Stimulated activated CD8-positive, alpha-beta memory T cell treated with anti-CD3 and anti-CD28 coated beads, Interleukin-15, amount 100 ng/mL, for 48 hours (primary cell): Measurements from ENCODE around the gene ESRRB.

Experiments used
- DNase-seq, 2 donors: peaks; one replicate each; pipeline ENCODE4 v3.0.0-alpha.2; 2020; ENCODE audit warnings: low read depth in 2 of 2

Gene ESRRB

GRCh38 chr14:76375947-76376404 is at the start of gene ESRRB:
Gene ESRRB, plus strand, starts transcription at chr14:76376137. Its CDS starts 265 bp downstream, at chr14:76376402.
- no peak for DNase-seq

- DNase-seq = no peak
Observed at GRCh38 chr14:76326918-76327689, 48.8 kb upstream of the ESRRB start.

- DNase-seq = no peak
Observed at GRCh38 chr14:76328457-76329137, 47.3 kb upstream of the ESRRB start.

- no peak for DNase-seq
Observed at GRCh38 chr14:76329154-76329928, 46.6 kb upstream of the ESRRB start.

GRCh38 chr14:76329951-76330350 is 46.0 kb upstream of the ESRRB start:
- no peak for DNase-seq

- DNase-seq = no peak
Observed at GRCh38 chr14:76330411-76331327, 45.3 kb upstream of the ESRRB start.

- no peak for DNase-seq
Observed at GRCh38 chr14:76331328-76332011, 44.5 kb upstream of the ESRRB start.

- DNase-seq = no peak
Observed at GRCh38 chr14:76333664-76334063, 42.3 kb upstream of the ESRRB start.

- DNase-seq = no peak
Observed at GRCh38 chr14:76334316-76334715, 41.6 kb upstream of the ESRRB start.

GRCh38 chr14:76336876-76337275 is 39.1 kb upstream of the ESRRB start:
- no peak for DNase-seq

GRCh38 chr14:76337635-76338545 is 38.0 kb upstream of the ESRRB start:
- no peak for DNase-seq

GRCh38 chr14:76339728-76340615 is 36.0 kb upstream of the ESRRB start:
- no peak for DNase-seq

GRCh38 chr14:76343386-76343785 is 32.6 kb upstream of the ESRRB start:
- no peak for DNase-seq

GRCh38 chr14:76346391-76347160 is 29.4 kb upstream of the ESRRB start:
- DNase-seq = no peak

- DNase-seq = no peak
Observed at GRCh38 chr14:76348898-76349297, 27.0 kb upstream of the ESRRB start.

- no peak for DNase-seq
Observed at GRCh38 chr14:76349993-76350392, 25.9 kb upstream of the ESRRB start.

GRCh38 chr14:76350671-76351070 is 25.3 kb upstream of the ESRRB start:
- no peak for DNase-seq

- DNase-seq = no peak
Observed at GRCh38 chr14:76351941-76352340, 24.0 kb upstream of the ESRRB start.
